DMS79 (cell line): ENCODE data around the gene FSTL1.

Experiments used
- DNase-seq: peaks from one replicate; lab custom pipeline; 2025; lab: John Stamatoyannopoulos, UW

The FSTL1 gene

DNA sequence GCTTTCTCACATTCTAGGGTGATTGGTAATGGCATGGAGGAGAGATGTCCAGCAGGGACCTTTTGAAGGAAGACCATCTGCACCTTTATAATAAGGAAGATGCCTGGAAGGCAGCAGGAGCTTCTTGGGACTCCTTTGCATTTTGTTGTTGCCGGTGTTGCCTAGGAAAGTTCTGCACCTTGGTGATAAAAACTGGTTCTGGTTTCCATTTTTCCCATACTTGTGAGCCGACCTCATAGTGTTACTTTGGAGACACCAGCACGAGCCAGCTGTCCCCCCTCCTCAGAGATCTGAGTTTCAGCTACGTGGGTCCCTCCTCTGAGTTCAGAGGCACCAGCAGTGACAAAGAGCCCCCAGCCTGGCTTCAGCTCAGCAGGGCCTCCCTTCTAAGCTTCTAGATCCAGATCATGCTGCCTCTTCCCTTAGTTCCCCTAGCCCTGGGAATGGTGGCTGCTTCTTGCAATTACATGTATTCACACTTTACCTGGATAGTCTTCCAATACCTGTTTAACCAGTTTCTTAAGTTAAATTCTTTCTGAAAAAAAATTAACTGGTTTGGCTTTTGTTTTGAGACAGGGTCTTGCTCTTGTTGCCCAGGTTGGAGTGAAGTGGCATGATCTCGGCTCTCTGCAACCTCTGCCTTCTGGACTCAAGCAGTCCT, 18.0 kb upstream of the FSTL1 start:
- DNase-seq: no peak

DNA sequence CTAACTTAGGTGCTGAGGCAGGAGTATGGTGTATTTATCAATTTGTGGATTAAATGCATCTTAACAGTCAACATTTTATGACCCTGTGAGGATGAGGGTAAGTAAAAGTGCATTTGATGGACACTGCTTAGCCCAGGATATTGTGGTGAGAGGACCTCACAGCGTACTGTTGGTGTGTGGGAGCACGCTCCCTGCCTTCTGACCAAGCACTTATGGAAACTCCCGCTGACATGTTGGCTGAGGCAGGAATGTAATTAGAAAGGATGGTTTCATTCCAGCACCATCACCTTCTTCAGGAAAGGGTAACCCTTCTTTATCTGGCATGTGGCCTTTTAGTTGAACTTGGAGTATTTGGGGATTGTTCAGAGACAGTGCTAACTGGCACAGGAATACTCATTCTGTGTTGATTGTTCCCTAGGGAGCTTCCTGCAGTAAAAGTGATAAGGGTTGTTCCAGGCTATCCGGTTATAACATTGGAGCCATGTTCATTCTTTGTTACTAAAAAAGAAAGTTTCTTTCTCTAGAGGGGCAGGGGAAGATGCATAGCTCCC, 11.7 kb upstream of the FSTL1 start:
- no peak for DNase-seq

DNA sequence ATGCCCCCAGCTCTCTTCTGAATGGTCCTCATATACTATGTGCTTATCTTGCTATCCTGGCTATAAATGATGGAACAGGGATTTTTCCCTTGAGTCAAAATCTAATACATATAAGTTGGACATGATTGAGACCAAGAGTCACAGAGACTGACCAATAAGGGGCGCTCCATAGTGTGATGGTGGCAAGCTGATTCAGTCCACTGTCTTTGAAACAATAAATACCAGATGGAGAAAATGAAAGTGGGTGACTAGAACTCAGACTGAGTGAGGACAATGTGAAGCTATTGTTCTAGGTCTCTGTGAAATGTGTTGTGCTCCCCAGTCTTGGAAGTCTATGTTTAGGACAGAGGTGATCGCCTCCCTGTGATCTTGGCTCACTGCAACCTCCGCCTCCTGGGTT, 10.6 kb upstream of the FSTL1 start:
- no peak for DNase-seq

DNA sequence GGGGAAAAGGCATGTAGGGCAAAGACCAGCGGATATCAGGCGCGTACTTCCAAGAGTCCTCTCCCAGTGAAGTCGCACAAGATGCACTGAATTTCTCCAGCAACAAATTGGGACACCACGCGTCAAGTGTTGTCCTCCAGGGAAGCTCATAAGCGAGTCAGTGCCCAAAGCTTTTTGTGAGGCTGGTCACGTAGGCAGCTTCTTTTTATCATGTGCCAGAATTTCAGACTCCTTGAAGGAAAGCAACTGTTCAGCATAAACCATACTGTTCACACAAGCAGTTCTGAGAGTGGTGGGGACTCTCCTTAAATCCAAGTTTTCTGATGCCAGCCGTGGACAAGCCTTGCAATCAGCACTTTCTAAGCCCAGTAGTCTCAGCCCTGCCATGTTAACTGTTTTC, 10.1 kb upstream of the FSTL1 start:
- DNase-seq: no peak

DNA sequence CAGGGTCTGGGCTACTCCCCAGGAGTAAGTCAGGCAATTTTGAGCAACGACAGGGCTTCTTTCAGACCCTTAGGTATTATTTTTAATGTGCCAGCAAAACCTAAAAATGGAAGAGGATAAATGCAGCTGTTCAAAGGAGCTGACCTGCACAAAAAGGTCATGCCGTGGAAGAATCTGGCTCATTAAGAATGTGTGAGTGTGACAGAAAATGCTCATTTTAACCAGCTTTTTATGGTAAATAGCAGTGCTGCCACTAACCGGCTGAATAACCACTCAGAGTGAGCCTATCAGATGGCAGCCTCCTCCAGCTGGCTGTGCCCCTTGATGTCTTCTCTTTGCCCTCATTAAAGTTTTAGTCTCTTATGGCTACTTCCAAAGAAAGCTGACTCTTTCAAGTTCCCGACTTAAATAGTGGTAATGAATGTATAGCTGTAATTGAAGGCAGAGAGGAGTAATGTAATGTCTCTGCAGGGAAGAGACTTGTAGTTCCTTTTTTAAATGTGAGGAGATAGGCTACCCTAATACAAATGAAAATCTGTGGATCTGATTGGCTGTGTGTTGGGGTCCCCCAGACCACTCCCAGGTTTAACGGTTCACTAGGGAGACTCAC, 9.5 kb upstream of the FSTL1 start:
- no peak for DNase-seq

DNA sequence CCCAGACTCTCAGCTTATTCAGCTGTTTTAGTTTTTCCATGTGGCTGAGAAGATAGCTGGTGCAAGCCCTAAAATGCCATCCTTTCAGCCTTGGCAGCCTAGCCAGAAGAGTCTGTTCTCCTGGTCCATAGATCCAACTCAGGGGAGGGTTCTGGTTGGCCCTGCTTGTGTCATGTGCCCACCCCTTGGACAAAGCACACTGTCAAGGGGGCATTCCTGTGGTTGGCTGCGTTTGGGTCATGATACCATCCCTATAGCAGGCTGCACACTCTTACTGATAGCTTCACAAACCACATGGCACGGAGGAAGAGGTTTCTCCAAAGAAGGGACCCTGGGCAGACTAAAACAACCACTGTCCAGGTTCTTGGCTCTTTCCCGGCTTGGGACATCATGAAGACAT, 8.4 kb upstream of the FSTL1 start:
- no peak for DNase-seq

DNA sequence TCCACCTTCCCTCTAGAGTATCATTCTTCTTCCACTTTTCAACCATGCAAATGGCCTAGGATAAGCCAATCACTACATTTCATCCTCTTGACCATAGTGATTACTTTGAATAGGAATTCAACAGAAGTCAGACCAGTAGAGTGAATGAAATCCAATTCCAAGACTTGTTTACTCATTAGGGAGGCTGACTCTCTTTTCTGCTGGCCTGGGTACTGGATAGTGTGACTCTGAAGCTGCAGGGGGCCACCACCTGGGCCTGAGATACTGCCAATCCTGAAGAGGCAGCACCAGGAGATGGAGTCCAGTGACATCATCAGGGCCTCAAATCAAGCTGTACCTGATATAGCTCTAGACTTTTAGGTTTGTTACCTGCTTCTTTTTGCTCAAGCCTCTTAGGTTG, 7.0 kb upstream of the FSTL1 start:
- no peak for DNase-seq

DNA sequence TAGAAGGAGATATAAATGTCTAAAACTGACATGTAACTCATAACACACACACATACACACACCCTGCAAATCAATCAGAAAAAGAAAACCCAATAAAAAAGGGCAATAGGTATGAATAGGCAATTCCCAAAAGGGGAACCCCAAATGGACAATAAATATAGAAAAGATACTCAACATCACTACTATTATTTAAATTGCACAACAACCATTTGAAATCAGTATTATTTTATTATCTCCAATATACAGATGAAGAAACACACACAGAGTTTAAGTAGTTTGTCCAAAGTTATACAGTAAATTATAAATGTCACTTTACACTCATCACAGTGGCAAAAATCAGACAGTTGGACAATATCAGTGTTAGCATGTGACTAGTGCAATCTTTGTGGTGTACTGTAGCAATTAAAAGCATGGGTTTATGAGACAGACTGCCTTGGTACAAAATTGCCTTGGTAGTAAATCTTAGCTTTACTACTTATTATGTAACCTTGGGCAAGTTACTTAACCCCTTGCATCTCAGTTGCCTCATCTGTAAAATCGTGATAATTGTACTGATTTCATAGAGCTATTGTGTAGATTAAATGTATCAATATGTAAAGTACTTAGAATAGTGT, 3.4 kb upstream of the FSTL1 start:
- DNase-seq: no peak

DNA sequence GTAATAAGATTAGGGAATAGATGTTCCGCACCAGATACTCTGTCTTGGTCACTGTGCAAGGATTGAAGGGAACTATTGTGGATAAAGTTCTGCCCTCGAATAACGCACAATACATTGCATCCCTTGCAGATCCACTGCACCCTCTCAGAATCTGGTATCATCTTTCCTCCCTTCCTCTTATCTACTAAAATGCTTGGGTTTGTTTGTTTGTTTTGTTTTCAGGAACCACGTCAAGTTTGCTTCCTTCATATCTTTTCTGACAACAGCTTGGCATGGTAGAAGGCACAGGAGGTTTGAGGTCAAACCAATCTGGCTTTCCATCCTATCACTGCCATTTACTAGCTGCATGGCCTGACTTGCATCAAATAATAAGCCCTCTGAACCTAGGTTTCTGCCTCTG, 2.0 kb upstream of the FSTL1 start:
- no peak for DNase-seq

DNA sequence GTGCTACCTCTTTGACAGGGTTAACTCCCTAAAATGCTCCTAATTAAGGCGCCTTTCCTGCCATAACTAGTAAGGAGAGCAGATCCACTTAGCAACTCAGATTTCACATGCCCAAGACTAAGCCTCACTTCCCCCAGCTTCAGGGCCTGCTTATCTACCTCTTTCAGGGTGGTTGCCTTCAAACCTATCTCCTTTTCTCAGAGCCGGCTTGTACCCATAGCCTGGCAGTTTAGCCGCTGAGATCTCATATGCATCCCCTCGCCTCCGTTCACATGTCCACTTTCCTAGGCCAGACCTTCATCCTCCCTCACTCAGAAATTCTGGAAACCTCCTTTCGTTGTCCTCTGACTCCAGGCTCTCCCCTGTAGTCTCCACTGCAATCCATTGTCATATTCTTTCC, 1.0 kb upstream of the FSTL1 start:
- no peak for DNase-seq

DNA sequence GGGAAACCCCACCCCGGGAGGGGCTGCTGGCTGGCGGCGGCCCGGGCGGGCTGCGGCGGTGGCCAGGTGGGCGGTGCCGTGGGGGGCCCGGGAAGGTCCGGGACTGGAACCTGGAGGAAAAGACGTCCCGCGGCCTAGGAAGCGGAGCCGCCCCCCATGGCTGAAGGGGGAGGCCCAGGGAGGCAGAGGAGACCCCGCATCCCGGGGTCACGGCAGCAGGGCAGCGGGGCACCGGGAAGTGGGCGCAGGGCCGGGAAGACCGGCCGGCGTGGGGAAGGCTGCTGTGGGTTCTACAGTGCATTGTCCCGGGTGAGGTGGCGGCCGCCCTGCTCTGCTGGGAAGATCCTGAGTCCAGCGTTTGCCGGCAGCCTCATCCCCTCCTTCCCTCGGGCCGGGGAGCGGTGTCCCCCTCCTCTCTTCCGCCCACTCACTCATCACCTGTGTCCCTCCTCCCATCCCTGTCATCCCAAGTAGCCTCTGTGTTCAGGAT, 525 bp upstream of the FSTL1 start:
- no peak for DNase-seq

DNA sequence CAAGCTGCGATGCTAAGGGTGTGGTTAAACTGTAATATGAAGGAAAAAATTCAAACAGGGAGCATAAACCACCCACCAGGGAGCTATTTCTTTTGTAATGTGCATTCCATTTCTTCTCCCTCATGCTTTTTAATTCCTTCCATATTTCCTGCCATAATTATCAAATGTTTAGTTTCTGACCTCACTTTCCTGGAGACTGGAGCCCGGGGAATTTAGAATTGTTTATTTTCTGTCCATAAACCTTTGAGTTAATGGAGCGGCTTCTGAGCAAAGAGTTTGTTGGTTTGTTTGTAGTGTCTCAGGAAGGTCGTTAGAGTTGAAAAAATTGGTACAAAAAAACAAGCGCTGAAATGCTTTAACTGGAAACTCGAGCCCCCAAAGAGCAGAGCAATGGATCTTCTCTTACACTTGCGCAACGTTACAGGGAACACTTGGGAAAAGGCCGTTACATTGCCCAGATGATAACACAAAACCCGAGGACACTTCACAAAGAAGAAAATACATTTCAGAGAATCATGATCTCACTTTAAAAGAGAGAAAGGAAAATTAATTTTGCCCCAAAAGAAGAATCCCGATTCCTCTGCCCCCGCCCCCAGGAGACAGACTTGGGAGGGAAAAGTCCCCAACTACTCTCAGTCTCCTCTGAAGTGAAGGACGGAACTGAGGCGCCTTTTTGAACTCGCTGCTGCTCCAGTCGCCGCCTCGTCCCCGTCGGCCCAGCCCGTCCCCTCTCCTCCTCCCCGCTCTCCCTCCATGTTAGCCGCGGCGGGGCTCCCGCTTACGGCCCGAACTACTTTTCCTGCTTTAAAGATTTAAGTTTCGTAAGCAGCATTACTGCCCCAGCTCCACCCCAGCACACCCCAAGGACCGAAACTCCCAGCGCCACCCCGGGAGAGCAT, 842 bp downstream of the FSTL1 start:
- no peak for DNase-seq

DNA sequence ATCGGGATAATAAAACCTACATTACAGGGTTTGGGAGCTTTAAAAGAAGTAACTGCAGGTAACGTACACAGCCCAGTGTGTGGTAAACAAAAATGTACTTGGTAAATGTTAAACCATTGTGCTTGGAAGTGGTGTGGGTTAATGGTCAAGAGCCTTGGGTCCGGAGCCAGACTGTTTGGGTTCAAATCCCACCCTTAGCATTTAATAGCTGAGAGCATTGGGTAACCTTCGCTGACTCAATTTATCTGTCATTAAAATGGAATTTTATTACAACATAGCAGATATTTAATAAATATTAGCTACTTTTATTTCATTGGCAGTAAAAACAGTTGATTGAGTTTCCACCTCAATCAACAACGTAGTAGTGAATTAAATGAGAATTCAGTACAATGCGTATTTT, 1.5 kb downstream of the FSTL1 start:
- DNase-seq: no peak

DNA sequence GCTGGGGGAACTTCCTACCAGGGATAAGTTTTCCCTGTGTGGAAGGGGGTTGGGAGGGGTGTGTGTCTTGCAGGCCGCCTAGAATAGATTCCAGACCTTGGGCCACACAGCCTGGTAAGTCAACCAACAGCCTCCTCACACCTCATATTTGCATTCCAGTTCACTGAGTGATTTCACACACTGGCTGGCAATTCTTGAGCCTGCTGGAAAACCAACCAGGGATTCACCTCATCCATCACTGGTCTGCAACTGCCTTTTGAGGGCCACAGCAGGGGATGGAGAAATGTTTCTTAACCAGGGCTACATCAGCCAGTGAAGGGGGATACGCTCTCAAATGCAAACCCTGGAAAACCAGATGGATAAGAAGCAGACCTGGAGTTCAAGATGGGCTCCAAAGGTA, 2.0 kb downstream of the FSTL1 start:
- DNase-seq: no peak

DNA sequence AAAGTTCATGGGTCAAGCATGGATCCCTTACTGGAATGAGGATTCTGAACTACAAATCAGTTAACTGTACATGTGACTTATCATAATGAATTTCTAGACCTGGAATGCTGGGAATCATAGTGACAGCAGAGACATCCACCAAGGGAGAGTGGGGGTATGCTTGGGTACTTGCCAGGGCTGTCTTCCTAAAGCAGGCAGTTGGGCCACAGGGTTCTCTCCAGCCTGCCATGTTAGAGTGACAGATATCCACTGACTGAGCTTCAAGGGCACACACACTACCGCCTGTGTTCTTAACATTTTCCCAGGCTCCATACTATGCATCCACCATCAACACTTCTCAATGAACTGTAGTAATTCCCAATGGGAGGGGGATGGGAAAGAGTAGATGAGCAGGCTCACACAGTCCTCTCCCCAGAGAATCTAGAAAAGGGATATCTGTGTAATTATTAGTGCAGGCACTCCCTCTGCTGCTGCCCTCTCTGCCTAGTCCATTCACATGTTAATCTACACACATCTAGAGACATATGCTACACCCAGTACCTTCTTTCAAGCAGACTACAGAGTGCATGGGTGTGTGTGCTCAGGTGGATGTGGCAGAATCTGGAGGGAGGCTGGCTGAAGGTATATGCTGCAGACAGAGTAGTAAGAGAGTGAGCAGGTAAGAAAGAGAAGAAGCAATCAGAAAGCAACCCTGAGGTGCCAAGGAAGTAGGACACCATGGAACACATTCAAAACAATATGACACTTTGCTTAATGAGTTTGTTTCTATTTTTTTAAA, 3.7 kb downstream of the FSTL1 start:
- no peak for DNase-seq

DNA sequence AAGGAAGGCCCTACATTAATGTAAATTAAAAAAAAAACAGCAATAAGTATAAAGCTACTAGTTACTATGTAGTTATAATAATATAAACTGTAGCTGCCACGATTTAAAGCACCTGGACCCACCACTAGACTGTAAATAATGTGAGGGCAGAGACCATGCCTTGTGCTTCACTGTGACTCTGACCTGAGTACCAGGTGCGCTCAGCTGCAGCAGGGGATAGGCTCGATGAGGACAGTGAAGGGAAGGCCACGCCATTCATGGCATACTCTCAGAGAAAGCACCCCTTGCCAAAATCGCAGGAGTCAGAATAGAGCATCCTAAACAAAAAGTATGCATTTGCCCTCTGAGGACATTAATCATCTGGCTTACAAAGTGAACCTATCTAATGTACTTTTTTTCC, 5.1 kb downstream of the FSTL1 start:
- DNase-seq: no peak

DNA sequence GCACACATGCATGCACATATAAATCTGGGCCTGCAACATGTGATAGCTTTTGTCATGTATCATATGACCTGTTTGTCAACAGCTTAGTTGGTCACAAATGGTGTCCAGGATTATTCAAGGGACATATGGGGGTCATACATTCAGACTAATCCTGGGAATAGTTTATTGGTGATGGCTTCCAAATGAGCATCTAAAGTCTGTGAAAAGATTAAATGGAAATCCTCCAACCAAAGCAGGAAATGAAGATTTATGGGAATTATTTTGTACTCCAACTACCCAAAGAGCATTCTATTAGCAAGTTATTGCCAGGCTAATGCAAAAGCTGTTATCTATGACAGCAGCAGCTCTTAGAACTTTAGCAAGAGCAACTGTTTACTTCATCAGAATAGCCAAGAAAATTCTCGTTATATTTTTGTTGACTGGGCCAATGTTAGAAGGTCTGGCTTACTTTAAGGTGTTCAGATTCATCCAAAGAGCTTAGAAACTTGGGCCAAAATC, 7.1 kb downstream of the FSTL1 start:
- DNase-seq: no peak

DNA sequence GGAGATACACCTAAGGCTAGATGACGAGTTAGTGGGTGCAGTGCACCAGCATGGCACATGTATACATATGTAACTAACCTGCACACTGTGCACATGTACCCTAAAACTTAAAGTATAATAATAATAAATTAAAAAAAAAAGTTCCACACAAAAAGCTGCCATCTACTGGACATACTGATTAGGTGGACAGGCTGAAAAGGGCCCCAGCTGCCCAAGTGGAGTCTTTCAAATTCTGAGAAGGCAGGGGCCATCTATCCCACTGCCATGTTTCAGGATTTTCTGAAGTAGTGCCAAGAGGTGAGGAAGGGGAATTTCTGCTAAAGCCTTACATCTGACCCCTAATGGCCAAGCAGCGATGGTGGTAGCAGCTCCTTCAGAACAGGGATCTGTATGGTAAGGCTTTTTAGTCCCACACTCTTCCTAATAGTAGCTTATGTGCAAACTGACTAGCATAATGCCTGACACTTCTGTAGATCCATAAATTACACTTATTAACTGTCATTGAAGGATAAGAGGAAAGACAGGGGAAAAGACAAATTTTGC, 7.7 kb downstream of the FSTL1 start:
- DNase-seq: no peak

DNA sequence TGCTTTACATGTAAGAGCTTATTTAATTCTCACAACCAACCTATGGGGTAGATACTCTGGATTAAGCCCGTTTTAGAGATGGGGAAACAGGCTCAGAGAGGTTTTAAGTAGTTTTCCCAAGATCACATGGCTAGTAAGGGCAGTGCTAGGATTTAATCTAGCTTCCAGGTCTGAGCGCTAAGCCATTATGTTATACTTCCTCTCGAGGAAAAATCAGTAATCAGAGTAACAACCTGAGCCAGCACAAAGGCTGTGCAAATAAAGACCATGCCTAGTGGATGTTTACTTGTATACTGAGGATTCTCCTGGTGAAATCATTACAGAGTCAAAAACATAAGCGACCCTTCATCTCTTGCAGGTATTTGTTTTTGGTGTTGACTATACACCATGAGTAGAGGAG, 9.0 kb downstream of the FSTL1 start:
- DNase-seq: no peak

DNA sequence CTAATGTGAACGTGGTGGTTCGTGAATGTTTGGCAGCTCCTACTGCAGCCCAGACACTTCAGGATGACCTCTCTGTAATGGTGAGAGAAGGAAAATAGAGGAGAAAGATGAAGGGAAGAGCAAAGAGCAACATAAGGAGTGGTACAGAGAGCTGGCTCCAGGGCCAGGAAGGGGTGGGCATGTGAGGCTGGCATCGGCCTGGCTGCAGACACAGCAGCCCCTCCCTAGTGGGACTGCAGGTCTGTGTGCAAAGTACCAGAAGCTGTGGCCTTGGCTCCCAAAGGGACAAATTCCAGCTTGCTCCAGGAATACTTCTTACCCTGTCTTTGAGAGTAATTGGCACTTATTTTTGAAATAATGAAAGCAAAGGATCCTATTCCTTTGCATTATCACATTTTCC, 10.0 kb downstream of the FSTL1 start:
- DNase-seq: no peak
